Measurements from ENCODE around the gene THBS2.
"Not testable (repeated sequence)": the region's sequence is repeated elsewhere in the genome, so short reads cannot be mapped to it uniquely, and the experiment has no call there.

THBS2 gene

DNA sequence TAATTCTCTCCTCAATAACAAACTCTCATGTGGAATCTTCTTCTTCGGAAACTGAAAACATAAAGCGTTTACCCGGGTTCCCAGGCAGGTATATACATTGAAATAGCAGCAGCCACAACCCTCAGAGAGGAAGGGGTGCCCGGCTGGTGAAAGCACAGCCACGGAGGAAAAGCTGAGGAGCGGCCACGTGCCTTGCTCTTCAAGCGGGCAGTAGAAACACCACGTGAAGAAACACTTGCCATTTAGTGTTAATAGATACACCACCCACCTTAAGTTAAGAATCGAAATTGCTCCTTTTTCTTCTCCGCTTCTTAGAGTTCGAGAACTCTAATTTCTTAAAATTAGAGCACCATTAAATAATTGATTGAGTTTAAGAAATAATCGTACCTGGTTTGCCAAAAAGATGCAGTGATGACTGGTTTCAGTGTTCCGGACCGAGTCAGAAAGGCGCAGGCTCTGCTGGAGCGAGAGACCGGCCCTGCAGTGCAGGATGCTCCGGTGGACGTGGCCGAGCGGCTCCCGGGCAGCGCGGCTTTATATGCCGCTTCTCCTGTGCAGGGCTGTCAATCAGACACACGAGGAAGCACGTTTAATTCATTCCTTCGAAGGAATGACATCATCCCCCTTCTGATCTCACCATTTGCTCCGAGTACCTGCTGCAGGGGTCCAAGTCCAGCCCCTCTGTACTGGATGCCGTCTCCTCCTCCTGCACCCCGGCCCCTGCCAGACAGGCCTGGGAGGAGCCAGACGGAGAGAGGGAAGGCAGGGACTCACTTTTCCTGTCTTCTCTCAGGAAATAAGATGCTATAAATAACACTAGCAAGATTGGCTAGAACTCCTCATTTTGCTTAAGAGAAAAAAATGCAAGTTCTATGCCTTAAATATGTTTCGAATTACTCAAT, at the start of gene THBS2:
Gene THBS2 (minus strand): TSS at position 510 of the 902 bp plus-strand sequence. CDS start 3,062 bp downstream, outside the sequence.
- DNase-seq = no peak

DNA sequence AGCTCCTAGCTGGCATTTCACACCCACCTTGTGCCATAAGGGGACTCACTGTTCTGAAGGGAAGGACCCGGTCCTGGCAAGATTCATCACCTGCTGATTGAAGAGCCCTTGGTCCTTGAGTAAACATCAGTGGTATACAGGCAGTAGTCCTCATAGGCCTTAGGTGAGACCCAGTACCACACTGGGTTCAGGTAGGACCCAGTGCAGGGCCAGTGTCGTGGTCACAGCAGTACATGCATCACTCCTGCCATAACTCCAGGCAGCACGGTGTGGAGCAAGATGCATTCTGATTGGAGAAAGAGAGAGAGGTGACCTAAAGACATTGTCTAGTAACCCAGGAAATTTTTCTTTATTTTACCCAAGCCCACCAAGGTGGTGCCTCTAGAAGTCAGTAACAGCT, 49.1 kb upstream of the THBS2 start:
- DNase-seq = no peak

DNA sequence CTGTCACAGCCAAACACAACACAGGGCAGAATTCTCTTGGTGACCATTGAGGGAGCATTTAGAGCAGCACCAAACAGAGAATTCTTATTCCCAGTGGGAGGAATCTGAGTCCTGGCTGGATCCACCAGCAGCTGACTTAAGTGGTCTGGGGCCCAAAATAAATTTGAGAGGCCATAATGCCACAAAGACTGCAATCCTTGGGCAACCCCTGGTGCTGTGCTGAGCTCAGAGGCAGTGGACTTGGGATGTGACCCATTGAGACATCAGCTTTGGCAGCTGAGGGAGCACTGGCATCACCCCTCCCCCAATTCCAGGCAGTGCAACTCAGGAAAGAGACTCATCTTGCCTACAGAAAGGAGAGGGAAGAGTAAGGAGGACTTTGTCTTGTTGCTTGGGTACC, 48.6 kb upstream of the THBS2 start:
- DNase-seq = no peak

DNA sequence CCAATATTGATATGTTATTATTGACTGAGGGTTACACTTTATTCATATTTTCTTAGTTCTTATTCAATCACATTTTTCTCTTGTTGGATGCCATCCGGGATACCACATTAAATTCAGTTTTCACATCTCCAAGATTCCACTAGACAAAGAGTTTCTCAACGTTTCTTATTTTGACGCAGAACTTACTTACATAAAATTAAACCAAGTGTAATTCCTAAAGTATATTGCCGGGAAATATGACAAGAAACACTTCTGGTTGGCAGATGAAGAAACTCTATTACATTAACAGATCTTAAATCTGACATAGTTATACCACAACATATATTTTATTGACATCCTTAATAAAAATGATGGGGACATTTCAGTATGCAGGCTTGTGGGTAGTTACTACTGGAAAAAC, 47.3 kb upstream of the THBS2 start:
- no peak for DNase-seq

DNA sequence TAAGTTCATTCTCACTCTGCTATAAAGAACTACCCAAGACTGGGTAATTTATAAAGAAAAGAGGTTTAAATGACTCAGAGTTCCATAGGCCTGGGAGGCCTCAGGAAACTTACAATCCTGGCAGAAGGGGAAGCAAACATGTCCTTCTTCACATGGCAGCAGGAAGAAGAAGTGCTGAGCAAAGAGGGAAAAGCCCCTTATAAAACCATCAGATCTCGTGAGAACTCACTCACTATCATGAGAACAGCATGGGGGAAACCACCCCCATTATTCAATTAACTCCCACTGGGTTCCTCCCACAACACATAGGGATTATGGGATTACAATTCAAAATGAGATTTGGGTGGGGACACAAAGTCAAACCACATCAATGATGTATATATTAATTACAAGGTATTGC, 45.0 kb upstream of the THBS2 start:
- DNase-seq = not testable (repeated sequence)

DNA sequence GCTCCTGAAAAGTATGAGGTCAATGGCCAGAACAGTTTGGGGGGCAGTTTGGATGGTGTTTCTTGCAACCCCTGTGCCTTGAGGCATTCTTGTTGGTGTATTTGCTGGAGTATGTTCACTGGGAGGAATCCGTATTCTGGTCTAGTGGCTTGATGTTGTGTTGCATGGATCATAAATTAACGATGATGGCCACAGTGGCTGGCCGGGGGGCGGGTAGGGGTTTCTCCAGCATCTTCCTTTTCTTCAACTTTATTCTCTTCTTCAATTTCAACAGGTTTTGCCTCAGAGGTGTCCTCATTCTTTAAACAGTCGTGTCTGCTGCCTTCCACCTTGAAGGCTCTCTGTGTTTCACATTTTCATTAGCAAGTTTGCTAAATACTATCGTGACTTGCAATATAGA, 43.0 kb upstream of the THBS2 start:
- DNase-seq = no peak

DNA sequence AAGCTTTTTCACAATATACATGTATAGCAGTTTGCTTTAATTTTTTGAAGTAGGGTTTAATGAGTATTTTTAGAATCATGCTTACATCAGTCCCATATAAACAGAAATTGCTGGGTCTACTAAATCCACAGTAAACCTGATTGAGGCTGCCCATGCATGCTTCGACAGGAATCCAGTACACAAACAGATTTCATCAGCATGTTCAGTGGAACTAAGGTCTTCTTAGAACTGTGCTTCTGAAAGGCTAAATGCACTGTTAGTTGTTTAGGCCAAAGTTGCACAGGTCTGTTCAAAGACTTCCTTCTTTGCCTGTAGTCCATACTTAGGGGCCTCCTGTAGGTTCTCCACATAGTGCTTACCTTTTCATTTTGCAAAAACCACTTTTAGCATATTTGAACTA, 42.5 kb upstream of the THBS2 start:
- DNase-seq = no peak

DNA sequence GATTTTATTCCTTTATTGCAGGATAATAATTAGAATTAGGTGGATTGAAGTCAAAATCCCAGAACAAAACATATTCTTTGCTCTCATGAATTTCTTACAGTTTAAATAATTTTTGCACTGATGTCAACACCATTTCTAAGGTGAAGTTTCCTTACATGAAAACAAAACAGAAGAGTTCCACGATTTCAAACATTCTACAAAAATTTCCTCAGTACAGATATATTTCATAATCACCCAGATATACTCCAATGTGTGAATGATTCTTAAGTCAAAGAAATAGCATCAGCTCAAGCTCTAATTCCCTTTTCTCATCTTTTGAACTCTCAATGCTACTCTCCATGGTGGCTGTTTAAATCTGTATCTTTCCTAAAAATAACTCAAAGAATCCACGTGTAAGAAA, 39.5 kb upstream of the THBS2 start:
- no peak for DNase-seq

DNA sequence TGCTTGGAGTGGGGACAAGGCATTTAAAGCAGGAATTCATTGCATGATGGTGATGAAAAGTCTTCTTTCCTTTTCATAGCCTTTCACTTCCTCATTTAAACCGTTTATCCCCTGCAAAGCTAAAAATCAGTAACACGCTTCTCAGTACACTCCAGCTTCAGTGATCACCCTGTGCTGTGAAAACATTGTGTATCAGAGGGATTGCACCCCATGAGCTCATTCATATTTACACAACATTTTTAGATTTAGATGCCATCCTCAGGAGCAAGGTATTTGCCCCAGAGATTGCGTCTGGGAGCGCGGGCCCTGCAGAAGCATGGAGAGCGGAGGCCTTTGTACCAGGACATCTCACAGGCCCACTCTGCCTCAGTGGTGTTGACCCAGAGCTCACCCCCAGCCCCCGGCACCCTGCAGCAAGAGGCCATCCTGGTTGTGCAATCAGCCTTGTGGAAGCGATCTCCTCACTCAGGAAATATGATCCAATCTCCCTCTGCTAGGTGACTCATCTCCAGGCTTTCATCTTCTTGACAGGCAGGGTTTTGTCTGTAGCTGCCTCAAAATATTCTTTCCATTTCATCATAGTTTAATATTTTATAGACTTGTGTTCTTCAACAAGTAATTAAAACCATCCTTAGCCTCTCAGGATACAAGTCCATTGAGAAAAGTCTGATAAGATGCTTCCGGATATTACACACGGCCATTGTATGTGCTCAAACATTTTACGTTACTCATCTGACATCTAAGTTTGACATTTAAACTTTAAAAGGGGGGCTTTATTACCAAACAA, 38.9 kb upstream of the THBS2 start:
- no peak for DNase-seq

DNA sequence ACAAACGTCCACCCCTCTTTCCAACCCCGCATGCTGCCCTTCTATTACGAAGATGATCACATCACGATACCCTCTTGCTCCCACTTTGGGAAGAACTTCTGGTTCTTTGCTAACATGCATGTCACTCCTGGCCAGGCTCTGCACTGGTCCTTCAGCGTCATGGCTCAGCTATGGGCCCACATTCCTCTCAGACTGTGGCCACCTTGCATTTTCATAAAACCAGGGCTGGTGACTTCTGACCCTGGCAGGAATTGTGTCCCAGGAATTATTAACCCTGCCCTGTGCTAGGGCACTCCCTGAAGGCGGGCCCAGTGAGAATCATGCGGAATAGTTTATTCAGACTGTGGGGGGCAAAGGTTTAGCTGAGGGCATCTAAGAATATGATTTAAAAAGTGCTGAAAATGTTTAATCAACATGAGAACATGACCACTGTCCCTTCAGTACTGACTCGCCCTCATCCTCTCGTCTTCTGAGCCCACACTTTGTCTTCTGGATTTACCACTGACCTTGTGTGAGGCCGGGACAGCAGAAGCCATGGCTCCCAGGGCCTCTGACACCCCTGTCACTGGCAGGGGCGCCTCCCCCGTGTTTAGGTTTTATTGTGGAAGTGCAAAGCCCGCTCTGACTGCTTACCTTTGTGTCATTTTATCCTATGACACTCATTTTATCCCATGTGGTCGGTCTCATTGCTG, 38.1 kb upstream of the THBS2 start:
- no peak for DNase-seq

DNA sequence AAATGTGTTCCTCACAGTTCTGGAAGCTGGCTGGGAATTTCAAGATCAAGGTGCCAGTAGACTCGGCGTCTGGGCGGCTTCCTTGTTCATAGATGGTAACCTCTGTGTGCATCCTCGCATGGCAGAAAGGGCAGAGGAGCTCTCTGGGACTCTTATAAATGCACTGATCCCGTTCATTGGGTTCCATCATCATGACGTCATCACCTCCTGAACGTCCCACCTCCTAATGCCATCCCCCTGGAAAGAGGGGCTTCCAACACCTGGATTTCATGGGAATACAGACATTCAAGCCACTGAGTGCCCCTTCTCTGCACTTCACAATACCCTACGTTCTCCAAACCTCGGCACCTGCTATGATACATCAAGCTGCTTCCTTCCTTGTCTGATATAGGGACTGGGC, 37.5 kb upstream of the THBS2 start:
- no peak for DNase-seq

DNA sequence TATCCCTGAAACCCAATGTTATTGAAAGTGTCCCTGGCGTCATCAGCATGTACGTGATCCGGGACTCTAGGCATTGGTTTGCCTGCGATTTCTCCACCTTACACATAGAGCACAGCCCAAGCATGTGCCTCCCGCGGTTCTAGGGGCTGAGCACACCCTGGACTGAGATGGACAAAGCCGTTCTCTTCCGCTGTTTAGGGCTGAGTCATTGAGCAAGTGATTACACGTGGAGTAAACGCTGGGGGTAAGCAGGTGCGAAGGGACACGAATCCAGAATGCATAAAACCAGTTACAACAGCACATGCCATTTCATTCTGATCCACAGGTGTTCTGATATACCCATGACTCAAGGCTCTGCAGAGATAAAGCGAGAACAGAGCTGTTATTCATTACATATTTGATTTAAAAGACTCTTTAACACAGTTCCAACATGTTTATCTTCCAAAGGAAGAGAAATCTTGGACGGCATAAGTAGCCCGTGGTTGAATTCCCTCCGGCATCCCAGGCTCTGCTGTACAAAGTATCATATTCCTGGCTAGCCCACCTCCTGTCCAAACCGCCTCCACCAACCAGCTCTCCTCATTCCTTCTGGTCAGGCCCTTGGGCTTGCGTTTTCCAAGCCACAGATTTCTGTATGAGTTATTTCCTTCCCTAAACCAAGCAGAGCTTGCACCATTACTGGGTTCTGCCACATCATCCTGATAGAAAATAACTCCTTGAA, 36.1 kb upstream of the THBS2 start:
- no peak for DNase-seq

DNA sequence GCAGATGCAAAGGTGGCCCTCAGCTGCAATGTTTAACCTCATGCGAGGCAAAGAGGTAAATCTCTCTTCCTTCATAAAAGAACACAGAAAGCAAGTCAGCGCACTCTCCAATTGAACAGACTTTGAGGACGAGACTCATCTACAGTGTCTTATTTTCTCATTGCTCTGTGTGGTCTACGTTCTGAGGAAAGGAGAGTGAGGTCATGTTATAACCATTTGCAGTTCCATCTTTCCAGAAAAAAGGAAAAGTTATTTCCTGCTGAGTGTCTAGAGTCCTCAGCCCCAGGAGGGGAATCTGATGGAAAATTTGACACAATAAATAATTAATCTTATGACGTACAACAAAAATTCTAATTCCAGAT, 35.6 kb upstream of the THBS2 start:
- DNase-seq = no peak

DNA sequence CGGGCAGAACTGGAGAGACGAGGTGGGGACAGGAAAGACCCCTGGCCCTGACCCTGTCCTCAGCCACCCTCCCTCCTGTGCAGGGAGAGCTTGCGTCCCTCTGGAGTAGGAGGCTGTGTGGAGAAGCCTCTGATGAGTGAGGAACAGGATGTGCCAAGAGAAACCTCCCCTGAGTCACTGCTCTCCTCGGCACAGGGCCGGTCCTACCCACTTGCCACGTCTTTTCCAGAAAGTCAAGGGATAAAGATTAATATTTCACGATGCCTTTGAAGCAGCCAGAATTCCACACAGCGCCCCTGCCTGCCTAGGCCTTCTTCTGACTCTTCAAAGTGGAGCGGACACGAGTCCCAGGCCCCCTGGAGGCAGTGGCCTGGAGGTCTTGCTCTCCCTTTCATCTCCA, 34.9 kb upstream of the THBS2 start:
- no peak for DNase-seq

DNA sequence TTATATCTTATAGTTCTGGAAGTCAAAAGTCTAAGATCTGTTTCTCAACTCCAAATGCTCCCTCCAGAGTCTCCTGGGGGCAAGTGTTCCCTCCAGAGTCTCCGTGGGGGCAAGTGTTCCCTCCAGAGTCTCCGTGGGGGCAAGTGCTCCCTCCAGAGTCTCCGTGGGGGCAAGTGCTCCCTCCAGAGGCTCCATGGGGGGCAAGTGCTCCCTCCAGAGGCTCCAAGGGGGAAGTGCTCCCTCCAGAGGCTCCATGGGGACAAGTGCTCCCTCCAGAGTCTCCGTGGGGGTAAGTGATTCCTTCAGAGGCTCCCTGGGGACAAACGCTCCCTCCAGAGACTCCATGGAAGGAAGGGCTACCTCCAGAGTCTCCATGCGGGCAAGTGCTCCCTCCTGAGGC, 34.0 kb upstream of the THBS2 start:
- no peak for DNase-seq

DNA sequence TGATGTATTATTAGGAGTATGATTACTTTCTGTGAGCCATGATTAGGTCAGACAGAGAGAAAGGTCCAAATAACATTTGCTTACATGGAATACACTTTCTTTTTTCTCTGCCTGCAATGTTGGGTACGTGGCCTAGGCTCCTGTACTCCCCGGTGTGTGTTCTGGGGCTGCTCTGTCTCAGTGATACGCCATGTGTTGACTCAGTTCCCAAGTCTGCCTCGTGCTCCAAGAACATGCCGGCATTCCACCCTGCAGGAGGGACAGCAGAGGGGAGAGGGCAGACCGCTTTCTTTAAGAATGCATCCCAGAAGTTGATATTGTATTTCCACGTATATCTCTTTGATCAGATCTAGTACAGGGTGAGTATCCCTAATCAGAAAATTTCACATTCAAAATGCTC, 33.3 kb upstream of the THBS2 start:
- DNase-seq = no peak

DNA sequence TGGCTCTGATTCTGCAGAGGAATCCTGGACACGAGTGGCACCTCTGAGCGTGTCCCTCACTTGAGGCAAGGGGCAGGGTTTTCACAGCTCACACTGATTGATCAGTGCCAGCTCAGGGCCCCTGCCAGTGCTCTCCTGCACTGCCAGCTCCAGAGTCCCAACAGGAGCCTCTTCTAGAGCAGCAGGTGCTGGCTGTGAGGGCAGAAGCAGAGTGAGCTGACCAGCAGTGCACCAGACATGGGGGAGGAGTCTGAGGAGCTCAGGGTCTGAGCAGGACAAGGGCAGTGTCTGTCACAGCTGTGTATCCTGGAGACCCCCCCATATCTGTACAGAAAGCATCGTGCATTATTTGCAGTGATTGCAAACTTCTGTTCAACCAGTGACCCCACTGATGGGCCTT, 31.5 kb upstream of the THBS2 start:
- DNase-seq = no peak

DNA sequence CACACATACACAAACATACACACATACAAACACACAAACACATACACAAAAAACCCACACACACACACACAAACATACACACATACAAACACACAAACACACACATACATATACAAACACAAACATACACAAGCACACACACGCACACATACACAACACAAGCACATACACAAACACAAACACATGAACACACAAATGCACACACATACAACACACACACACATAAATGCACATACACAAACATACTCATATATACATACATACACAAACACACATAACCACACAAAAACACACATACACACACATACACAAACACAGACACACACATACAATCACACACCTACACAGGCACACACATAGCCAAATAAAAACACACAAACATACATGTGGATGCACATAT, 30.3 kb upstream of the THBS2 start:
- no peak for DNase-seq

DNA sequence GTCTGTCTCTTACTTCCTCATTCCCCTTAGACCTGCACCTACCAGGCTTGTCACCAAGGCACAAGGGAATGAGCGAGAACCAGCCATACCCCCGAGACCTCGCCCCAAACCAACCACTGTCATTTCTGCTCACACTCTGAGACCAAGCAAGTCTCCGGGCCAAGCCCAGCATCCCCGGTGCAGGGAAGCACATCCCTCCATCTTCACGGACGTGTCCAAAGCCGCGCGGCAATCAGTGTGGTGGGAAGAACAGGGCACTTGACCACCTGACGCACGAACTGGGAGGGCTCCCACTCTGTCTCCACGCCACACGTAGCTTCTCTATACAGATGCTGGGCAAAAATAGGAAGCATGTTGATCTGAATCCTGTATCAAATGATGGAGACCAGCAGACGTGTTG, 28.4 kb upstream of the THBS2 start:
- no peak for DNase-seq

DNA sequence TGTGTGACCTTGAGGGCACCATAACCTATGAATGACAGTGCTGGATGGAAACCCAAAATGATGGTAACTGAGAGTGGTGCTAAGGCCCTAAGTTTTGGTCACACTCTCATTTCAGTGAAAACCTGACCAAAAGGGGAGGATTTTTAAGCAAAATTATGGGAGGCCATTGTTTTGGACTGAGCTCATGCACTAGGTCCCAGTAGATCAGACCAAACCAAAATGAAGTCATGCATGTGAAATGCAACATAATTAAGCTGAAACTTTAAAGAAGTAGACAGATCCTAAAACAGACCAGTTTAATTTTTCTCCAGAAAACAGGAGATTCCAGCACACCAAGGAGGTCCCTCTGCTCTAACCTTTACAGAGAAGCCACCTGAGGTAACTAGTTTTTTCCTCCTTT, 24.0 kb upstream of the THBS2 start:
- DNase-seq = no peak

DNA sequence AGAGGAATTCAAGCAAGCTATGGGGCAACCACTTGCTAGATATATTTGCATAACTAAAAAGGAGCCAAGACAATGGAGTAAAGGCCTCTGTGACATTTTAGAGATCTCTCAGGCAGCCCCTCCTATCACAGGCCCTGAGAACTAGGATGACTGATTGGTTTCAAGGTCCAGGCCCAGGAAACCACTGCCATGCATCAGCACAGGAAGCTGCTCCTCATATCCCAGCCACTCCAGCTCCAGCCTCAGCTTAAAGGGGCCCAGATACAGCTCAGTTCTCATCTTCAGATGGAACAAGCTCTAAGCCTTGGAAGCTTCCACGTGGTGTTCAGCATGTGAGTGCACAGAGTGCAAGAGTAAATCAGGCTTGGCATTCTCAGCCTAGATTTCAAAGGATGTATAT, 21.1 kb upstream of the THBS2 start:
- no peak for DNase-seq

DNA sequence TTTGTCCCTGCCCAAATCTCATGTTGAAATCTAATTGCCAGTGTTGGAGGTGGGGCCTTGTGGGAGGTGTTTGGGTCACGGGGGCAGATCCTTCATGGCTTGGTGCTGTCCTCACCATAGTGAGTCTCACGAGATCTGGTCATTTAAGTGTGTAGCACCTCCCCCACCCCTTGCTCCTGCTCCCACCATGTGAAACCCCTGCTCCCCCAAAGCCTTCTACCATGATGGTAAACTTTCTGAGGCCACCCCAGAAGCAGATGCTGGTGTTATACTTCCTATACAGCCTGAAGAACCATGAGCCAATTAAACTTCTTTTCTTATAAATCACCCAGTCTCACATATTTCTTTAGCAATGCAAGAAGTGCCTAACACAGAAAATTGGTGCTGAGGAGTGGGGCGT, 19.9 kb upstream of the THBS2 start:
- no peak for DNase-seq

DNA sequence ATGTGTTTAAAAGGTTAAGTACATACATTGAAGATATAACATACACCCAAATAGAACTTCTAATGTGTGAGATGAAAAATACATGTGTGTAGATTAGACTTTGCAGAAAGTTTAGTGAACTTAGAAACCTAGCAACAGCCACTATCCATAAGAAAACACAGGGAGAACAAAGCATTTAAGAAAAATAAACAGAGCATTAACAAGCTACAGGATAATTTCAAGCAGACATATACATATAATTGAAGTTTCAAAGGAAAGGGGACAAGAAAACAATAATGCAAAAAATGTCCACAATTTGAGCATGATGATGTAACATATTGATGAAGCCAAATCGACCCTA, 18.2 kb upstream of the THBS2 start:
- DNase-seq = no peak
